K562 (cell line): Measurements from ENCODE around the gene ZNF506. TPM values are rescaled to one million over a fixed set of nuclear protein-coding genes. Genes with fewer than 3 reads are reported as not detected.
"Not testable (repeated sequence)": the region's sequence is repeated elsewhere in the genome, so short reads cannot be mapped to it uniquely, and the experiment has no call there.

ENCODE experiments used
- ATAC-seq: fragments of 200-7000 bp; cut with Tn5 transposase; 3 replicates; pipeline ENCODE4 v1.9.1; 2020; ENCODE audit warnings: moderate library complexity
- BruUV-seq: library from RNA; stranded (reverse); fragments of 400-500 nt; replicated peaks from 2 replicates; lab custom pipeline; 2021; lab: Mats Ljungman, UMichigan
- CTCF ChIA-PET: fragments of 300-600 bp; formaldehyde crosslinking; extraction: SDS; loops from one replicate; lab custom pipeline; 2021; ENCODE audit warnings: low intra/inter-chr PET ratio; lab: Yijun Ruan, JAX
- POLR2A ChIA-PET: fragments of 300-600, 350-650 bp; sonication (Branson Sonifier 250); formaldehyde crosslinking; extraction: SDS; loops from one replicate; lab custom pipeline; 2021; ENCODE audit warnings: antibody characterized with exemption, inconsistent platforms; lab: Yijun Ruan, JAX
- DNase-seq, 4 experiments: peaks; one replicate each; pipeline versions ENCODE4 v3.0.0 to v3.0.0-alpha.2; 2011 to 2018; ENCODE audit warnings: low spot score in 3 of 4, mixed read lengths in 3 of 4; ENCODE audit errors: extremely low read depth in 1 of 4
- FAIRE-seq: peaks from 2 replicates; lab custom pipeline; 2011; peaks lifted over from hg19 to GRCh38; lab: Jason Lieb, UNC
- H2AFZ ChIP-seq: 2 replicates; pipeline ENCODE4 v1.6.0; 2011; ENCODE audit warnings: low read depth, low read length, control low read depth, inconsistent platforms
- H3K27ac ChIP-seq: fragments of 200-600 bp; 3 replicates; pipeline ENCODE4 v1.8.0; 2011; ENCODE audit warnings: low read depth, mild to moderate bottlenecking, control low read depth, inconsistent platforms, low read length, moderate library complexity, mixed read lengths; ENCODE audit errors: extremely low read depth
- H3K27me3 ChIP-seq, 2 experiments: fragments of 300-600 bp in 1 of 2; 2 replicates in 1 of 2; 3 replicates in 1 of 2; pipeline versions ENCODE4 v1.6.0 to v1.8.0; 2011; ENCODE audit warnings: inconsistent platforms in 2 of 2, low read length in 2 of 2, mild to moderate bottlenecking in 1 of 2, mixed read lengths in 1 of 2, moderate library complexity in 1 of 2; ENCODE audit not compliant: control insufficient read depth in 2 of 2, insufficient read depth in 2 of 2
- H3K36me3 ChIP-seq: fragments of 300-600 bp; 3 replicates; pipeline ENCODE4 v1.8.0; 2011; ENCODE audit warnings: mild to moderate bottlenecking, low read length, inconsistent platforms; ENCODE audit not compliant: control insufficient read depth, insufficient read depth
- H3K4me1 ChIP-seq, 2 experiments: fragments of 200-600 bp in 1 of 2; replicated peaks in 1 of 2; 2 replicates in 1 of 2; 3 replicates in 1 of 2; pipeline versions ENCODE4 v1.5.1 to v1.8.0; 2011; ENCODE audit warnings: inconsistent platforms in 2 of 2, low read length in 2 of 2, mild to moderate bottlenecking in 1 of 2, mixed read lengths in 1 of 2, moderate library complexity in 1 of 2; ENCODE audit not compliant: control insufficient read depth in 2 of 2, insufficient read depth in 2 of 2
- H3K4me2 ChIP-seq: 2 replicates; pipeline ENCODE4 v1.6.1; 2011; ENCODE audit warnings: low read length, control low read depth, inconsistent platforms, mixed read lengths; ENCODE audit not compliant: insufficient read depth
- H3K4me3 ChIP-seq: fragments of 200-600 bp; sonication (generic), shearing (Covaris generic); 2 replicates; pipeline ENCODE4 v1.5.1; 2016; ENCODE audit warnings: control low read depth, inconsistent platforms
- H3K79me2 ChIP-seq: fragments of 200-600 bp; 3 replicates; pipeline ENCODE4 v1.8.0; 2011; ENCODE audit warnings: low read length, inconsistent platforms; ENCODE audit not compliant: control insufficient read depth, insufficient read depth
- H3K9ac ChIP-seq, 2 experiments: 2 replicates each; pipeline versions ENCODE4 v1.6.0 to v1.6.1; 2011; ENCODE audit warnings: low read depth in 2 of 2, low read length in 2 of 2, control low read depth in 1 of 2, inconsistent platforms in 1 of 2, mild to moderate bottlenecking in 1 of 2, mixed read lengths in 1 of 2; ENCODE audit not compliant: insufficient read depth in 1 of 2
- H3K9me1 ChIP-seq: one replicate; pipeline ENCODE4 v1.6.0; 2011; ENCODE audit warnings: inconsistent platforms, mild to moderate bottlenecking, low read length, moderate library complexity; ENCODE audit not compliant: control insufficient read depth, insufficient read depth
- H3K9me3 ChIP-seq: replicated peaks from 2 replicates; pipeline ENCODE4 v1.5.1; 2011; ENCODE audit warnings: low read depth, low read length, inconsistent platforms; ENCODE audit not compliant: control insufficient read depth, insufficient read depth
- H4K20me1 ChIP-seq: replicated peaks from 2 replicates; pipeline ENCODE4 v1.6.1; 2011; ENCODE audit warnings: low read length, inconsistent platforms, mixed read lengths; ENCODE audit not compliant: control insufficient read depth, insufficient read depth
- CCNT2 ChIP-seq: IDR thresholded peaks from 2 replicates; pipeline ENCODE4 v1.6.1; 2011; ENCODE audit warnings: borderline replicate concordance, low read depth, mild to moderate bottlenecking, moderate library complexity, mixed read lengths, low read length; ENCODE audit not compliant: insufficient read length; ENCODE audit errors: extremely low read depth
- DEAF1 ChIP-seq: fragments of 450-650 bp; formaldehyde crosslinking; IDR thresholded peaks from 2 replicates; pipeline ENCODE4 v1.4.0; 2020; ENCODE audit warnings: mild to moderate bottlenecking, moderate library complexity
- DNMT1 ChIP-seq: fragments of 450-650 bp; IDR thresholded peaks from 2 replicates; pipeline ENCODE4 v1.6.1; 2016; ENCODE audit warnings: antibody characterized with exemption, mild to moderate bottlenecking
- E2F8 ChIP-seq: fragments of 450-650 bp; IDR thresholded peaks from 2 replicates; pipeline ENCODE4 v1.7.1; 2018; ENCODE audit warnings: mild to moderate bottlenecking, low read depth; ENCODE audit not compliant: partially characterized antibody
- HMG20A ChIP-seq: fragments of 450-650 bp; formaldehyde crosslinking; conservative IDR thresholded peaks from 2 replicates; pipeline ENCODE4 v1.4.0; 2020; ENCODE audit warnings: mild to moderate bottlenecking, mixed read lengths
- KLF16 ChIP-seq: IDR thresholded peaks from 2 replicates; pipeline ENCODE4 v1.6.1; 2016; ENCODE audit warnings: antibody characterized with exemption
- MCM2 ChIP-seq: fragments of 450-650 bp; IDR thresholded peaks from 2 replicates; pipeline ENCODE4 v1.6.1; 2017; ENCODE audit warnings: low read depth, mild to moderate bottlenecking
- PHB ChIP-seq: fragments of 250-450 bp; sonication (Bioruptor Pico); IDR thresholded peaks from 2 replicates; pipeline ENCODE4 v1.5.0; 2021
- SIRT6 ChIP-seq: IDR thresholded peaks from one replicate; pipeline ENCODE4 v1.6.1; 2012; ENCODE audit warnings: low read depth, mild to moderate bottlenecking, control low read depth, inconsistent platforms, low read length, moderate library complexity
- SMARCB1 ChIP-seq: IDR thresholded peaks from 2 replicates; pipeline ENCODE4 v1.6.1; 2011; ENCODE audit warnings: improper control_type of control experiment, low read depth; ENCODE audit not compliant: insufficient read length
- SPI1 ChIP-seq: IDR thresholded peaks from 2 replicates; pipeline ENCODE4 v1.6.1; 2011; ENCODE audit warnings: low read depth, low read length, control low read depth, borderline replicate concordance
- XRCC3 ChIP-seq: fragments of 450-650 bp; IDR thresholded peaks from 2 replicates; pipeline ENCODE4 v1.6.1; 2017; ENCODE audit warnings: mild to moderate bottlenecking, moderate library complexity
- ZNF3 ChIP-seq: fragments of 250-450 bp; sonication (Bioruptor Pico); IDR thresholded peaks from 2 replicates; pipeline ENCODE4 v1.5.0; 2021; ENCODE audit warnings: mild to moderate bottlenecking, moderate library complexity
- ZNF668 ChIP-seq: fragments of 250-450 bp; sonication (Bioruptor Pico); IDR thresholded peaks from 2 replicates; pipeline ENCODE4 v1.8.0; 2022; ENCODE audit warnings: mild to moderate bottlenecking, inconsistent platforms
- WGBS: fragments of 100-300 bp; shearing (Covaris generic); methylation state at CpG from one replicate; pipeline ENCODE4 v1.1.6; 2016; ENCODE audit warnings: low coverage, mixed read lengths; ENCODE audit not compliant: insufficient coverage; ENCODE audit errors: missing lambda C conversion rate; 5-methylcytosine and 5-hydroxymethylcytosine counted together
- in situ Hi-C: fragments of 300-500 bp; cut with MboI; formaldehyde crosslinking; loops from 4 replicates; pipeline ENCODE4 v1.15.0; 2018; ENCODE audit warnings: inconsistent platforms, mixed read lengths
- intact Hi-C: fragments of 100-400 bp; cut with micrococcal nuclease; formaldehyde crosslinking; loops from 2 replicates; pipeline ENCODE4 v1.14.2; 2022
- polyA plus RNA-seq, 8 experiments: library from polyadenylated mRNA; depleted of rRNA in 4 of 8; stranded (reverse) in 5 of 8; unstranded in 3 of 8; fragments of >200 nt; fragmentation: Nextera tagmentation in 2 of 8; fragmentation: Illumina TruSeq in 1 of 8; extraction: Ambion mirVana in 2 of 8; extraction: Trizol in 1 of 8; gene quantifications; 2 replicates each; pipeline versions ENCODE4 v1.2.1 to v1.2.3, GENCODE V29; 2011 to 2014; ENCODE audit warnings: inconsistent platforms in 1 of 8, missing spikeins in 1 of 8
- total RNA-seq, 7 experiments: library from RNA; depleted of rRNA in 6 of 7; stranded (reverse); fragments of >200 nt in 6 of 7; fragmentation: Illumina TruSeq in 2 of 7; extraction: Trizol in 2 of 7; gene quantifications; 2 replicates each; pipeline versions ENCODE4 v1.2.1 to v1.2.3, GENCODE V29; 2011 to 2021; ENCODE audit warnings: low replicate concordance in 1 of 7

The ZNF506 gene
- total and polyA plus RNA-seq, 9 of the 15 experiments (the other 6 are each of a cell fraction or from before 2014, with no cell fraction given): 0.03 to 0.44 (median 0.14) TPM; not detected in 2

GRCh38 chr19:19858751-19859150, 37.2 kb upstream of the ZNF506 start:
- DNase-seq (no peak), FAIRE-seq (no peak), ATAC-seq (no peak)
- no peaks in the 10 kb centered on the region for H3K79me2 ChIP-seq
- no peak overlapping the region for H2AFZ ChIP-seq
- H3K36me3 ChIP-seq: no peaks in the 10 kb centered on the region
- intact Hi-C loops: no loop called here
- H3K4me3 ChIP-seq: no peak overlapping the region
- no TSS peak for BruUV-seq
- in situ Hi-C loops: no loop called here
- peaks cover 3% of the 10 kb centered on the region; the same call in 1 of the 2 replicates for H3K9me3 ChIP-seq
- ChIA-PET POLR2A (no interaction called here), CTCF (no interaction called here)
- H3K27ac ChIP-seq: no peak overlapping the region
- 18% methylated on average over 2 of the region's 2 CpGs for WGBS
- no peak overlapping the region for H3K9ac ChIP-seq
- H4K20me1 ChIP-seq: no peaks in the 10 kb centered on the region
- peaks cover 0 to 6% of the 10 kb centered on the region in 2 experiments; a peak in 2 of 5 replicates for H3K4me1 ChIP-seq
- no peak for TF ChIP-seq PHB
- TF ChIP-seq CCNT2: no peak
- no peak for TF ChIP-seq DEAF1 (CRISPR knock-in tag)
- no peak for TF ChIP-seq SIRT6
- TF ChIP-seq SPI1: no peak
- TF ChIP-seq ZNF668: no peak
- no peak for TF ChIP-seq MCM2
- no peak for TF ChIP-seq HMG20A (CRISPR knock-in tag)
- no peak for TF ChIP-seq DNMT1
- TF ChIP-seq XRCC3: no peak
- TF ChIP-seq SMARCB1: no peak
- no peak for TF ChIP-seq KLF16
- TF ChIP-seq ZNF3 (CRISPR knock-in tag): no peak
- no peak for TF ChIP-seq E2F8
- H3K4me2 ChIP-seq: no peak overlapping the region
- no peaks in the 10 kb centered on the region for H3K27me3 ChIP-seq
- no peaks in the 10 kb centered on the region for H3K9me1 ChIP-seq

GRCh38 chr19:19851740-19852139, 30.2 kb upstream of the ZNF506 start:
- H4K20me1 ChIP-seq, H3K9ac ChIP-seq, BruUV-seq, H3K36me3 ChIP-seq, H3K9me3 ChIP-seq, H3K27ac ChIP-seq, DNase-seq, H2AFZ ChIP-seq, H3K4me1 ChIP-seq, in situ Hi-C loops, H3K9me1 ChIP-seq, FAIRE-seq, CTCF ChIA-PET, H3K79me2 ChIP-seq, H3K4me2 ChIP-seq, H3K27me3 ChIP-seq, POLR2A ChIA-PET, intact Hi-C loops, H3K4me3 ChIP-seq, ATAC-seq: not testable (repeated sequence)
- WGBS: 0% methylated on average over 2 of the region's 2 CpGs
